Ovary (tissue), 9 donors: ENCODE results near the gene PAGR1. TPM values are rescaled to one million over a fixed set of nuclear protein-coding genes. Genes with fewer than 3 reads are reported as not detected.

Experiments
- DNase-seq, 5 donors: peaks; one replicate each; pipeline ENCODE4 v3.0.0-alpha.2; 2019 to 2020
- H3K27ac ChIP-seq, 2 donors: fragments of 200-600 bp; one replicate each; pipeline versions ENCODE4 v1.5.1 to v1.8.0; 2019 to 2022
- H3K27me3 ChIP-seq: fragments of 200-600 bp; one replicate; pipeline ENCODE4 v1.8.0; 2022
- H3K36me3 ChIP-seq: fragments of 200-600 bp; sonication (generic); one replicate; pipeline ENCODE4 v1.5.1; 2019
- H3K4me1 ChIP-seq: one replicate; pipeline ENCODE4 v1.8.1; 2013; ENCODE audit warnings: mild to moderate bottlenecking, moderate library complexity; ENCODE audit not compliant: insufficient read depth
- H3K4me3 ChIP-seq: fragments of 200-600 bp; sonication (generic); one replicate; pipeline ENCODE4 v1.5.1; 2017
- H3K9me3 ChIP-seq, 2 donors: fragments of 200-600 bp in 1 of 2; sonication (generic) in 1 of 2; one replicate each; pipeline versions ENCODE4 v1.5.1 to v1.8.1; 2013 to 2019; ENCODE audit warnings: mild to moderate bottlenecking in 1 of 2, moderate library complexity in 1 of 2
- CTCF ChIP-seq, 3 donors: fragments of 450-650 bp in 2 of 3; fragments of 200-600 bp in 1 of 3; IDR thresholded peaks; one replicate each; pipeline versions ENCODE4 v1.5.1 to v1.8.0; 2016 to 2022; ENCODE audit warnings: antibody characterized with exemption in 3 of 3, mild to moderate bottlenecking in 1 of 3
- EP300 ChIP-seq: sonication (generic); formaldehyde crosslinking; IDR thresholded peaks from one replicate; pipeline ENCODE4 v1.6.1; 2017; ENCODE audit warnings: antibody characterized with exemption
- POLR2A ChIP-seq: fragments of 450-650 bp; IDR thresholded peaks from one replicate; pipeline ENCODE4 v1.6.1; 2017; ENCODE audit warnings: antibody characterized with exemption, mild to moderate bottlenecking, moderate library complexity
- WGBS, 3 donors: extraction: QIAGEN DNeasy Blood & Tissue Kit in 1 of 3; methylation state at CpG; one replicate each; pipeline versions ENCODE4 v1.1.5 to v1.1.7; 2013 to 2017; 5-methylcytosine and 5-hydroxymethylcytosine counted together
- intact Hi-C, 4 donors: fragments of 100-400 bp; cut with DNase I; formaldehyde crosslinking; loops; one replicate each; pipeline versions ENCODE4 v1.11.0 to v1.15.1; 2022 to 2023
- polyA plus RNA-seq, 2 donors: library from polyadenylated mRNA; stranded (reverse); fragments of 200-250 nt in 1 of 2; fragments of 350-450 nt in 1 of 2; fragmentation: Illumina TruSeq in 1 of 2; extraction: RNeasy Lipid Tissue Mini Kit (QIAGEN cat#74804) in 1 of 2; gene quantifications; one replicate each; pipeline ENCODE4 v1.2.3, GENCODE V29; 2013 to 2014
- total RNA-seq, 7 donors: library from RNA; depleted of rRNA in 2 of 7; stranded (reverse); fragments of >200 nt in 2 of 7; fragmentation: NEBNext Ultra II Directional in 3 of 7; extraction: Animal tissue kit (Norgen Biotek cat#: 25700) in 3 of 7; gene quantifications; one replicate each; pipeline versions ENCODE4 v1.1.0 to v1.2.4, GENCODE V29; 2016 to 2023
- donor health status: DM: no; HTN: no; CAD: no; lungs with moderate emphysema.
- donor health status: DM: no; HTN: no; CAD: no.
- donor health status: Bipolar disorder and iron deficiency.
- donor health status: DM: yes; HTN: yes; CAD: no.
- donor health status: DM: no; HTN: no; CAD: no.
- donor health status: DM: yes; HTN: yes; CAD: no.

Gene PAGR1
- total and polyA plus RNA-seq, 9 donors: 13.9 to 83.6 (median 63.3) TPM

GRCh38 chr16:29809031-29809747 lies 6.8 kb upstream of the PAGR1 start:
- DNase-seq: peak in 4 of 5 donors; percentile 41 to 63 (median 60)
- intact Hi-C loops: loop anchor here in 2 of 4 donors (5.0 to 10.0 kb wide), 2 partner anchors 196 to 198 kb away; no protein-coding TSS in a partner anchor

GRCh38 chr16:29809850-29810698 lies 5.9 kb upstream of the PAGR1 start:
- Histone ChIP-seq H3K4me1 (peaks cover 32% of the 10 kb centered on the region), H3K9me3 (no peaks in the 10 kb centered on the region), H3K27ac (peak overlapping the region; percentile 74 to 89), H3K4me3 (no peak overlapping the region), H3K36me3 (no peaks in the 10 kb centered on the region), H3K27me3 (no peaks in the 10 kb centered on the region)
- peak; percentile 40 to 60 (median 55) for DNase-seq
- 26 to 33% (median 32%) methylated on average over 23 of the region's 23 CpGs for WGBS, 3 donors
- TF ChIP-seq CTCF (IDR thresholded peaks at IDR 0.05): no peak
- no peak for TF ChIP-seq POLR2A
- intact Hi-C loops: loop anchor here in 3 of 4 donors (5.0 to 10.0 kb wide), 4 partner anchors 37 to 197 kb away; no protein-coding TSS in a partner anchor

More at GRCh38 chr16:29809031-29809747, 6.8 kb upstream of the PAGR1 start:
- H3K36me3 ChIP-seq: no peaks in the 10 kb centered on the region
- peaks cover 27% of the 10 kb centered on the region for H3K4me1 ChIP-seq
- H3K27me3 ChIP-seq: no peaks in the 10 kb centered on the region
- H3K9me3 ChIP-seq: no peaks in the 10 kb centered on the region
- H3K27ac ChIP-seq: peak overlapping the region; percentile 74 to 89
- no peak overlapping the region for H3K4me3 ChIP-seq
- 54 to 66% (median 57%) methylated on average over 28 to 31 of the region's 31 CpGs for WGBS, 3 donors
- TF ChIP-seq EP300: no peak
- TF ChIP-seq CTCF (IDR thresholded peaks at IDR 0.05): no peak
- TF ChIP-seq POLR2A: no peak

DNA sequence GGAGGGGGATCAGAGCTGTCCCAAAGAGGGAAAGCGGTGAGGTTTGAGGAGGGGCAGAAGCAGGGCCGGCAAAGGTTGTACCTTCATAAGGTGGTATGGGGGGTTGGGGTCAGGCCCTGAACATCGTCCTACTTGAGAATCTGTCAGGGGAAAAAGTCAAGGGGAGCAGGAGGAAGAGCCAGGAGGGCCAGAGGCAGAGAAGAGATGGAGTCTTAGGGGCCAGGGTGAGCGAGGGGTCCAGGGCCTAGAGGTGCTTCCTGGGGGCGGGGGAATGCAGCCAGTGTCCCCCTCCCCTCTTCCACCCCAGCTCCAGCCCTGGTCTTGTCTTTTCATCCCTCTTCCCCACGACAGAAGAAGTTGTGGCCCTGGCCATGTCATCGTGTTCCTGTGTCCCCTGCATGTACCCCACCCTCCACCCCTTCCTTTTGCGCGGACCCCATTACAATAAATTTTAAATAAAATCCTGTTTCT lies 5.2 kb upstream of the PAGR1 start:
- intact Hi-C loops: loop anchor here in 2 of 4 donors (5.0 kb wide), 3 partner anchors 37 to 197 kb away; no protein-coding TSS in a partner anchor
- H3K27ac ChIP-seq: peak overlapping the region; percentile 36 to 89
- no peaks in the 10 kb centered on the region for H3K36me3 ChIP-seq
- H3K4me1 ChIP-seq: peaks cover 34% of the 10 kb centered on the region
- no peaks in the 10 kb centered on the region for H3K9me3 ChIP-seq
- no peak overlapping the region for H3K4me3 ChIP-seq
- H3K27me3 ChIP-seq: no peaks in the 10 kb centered on the region
- DNase-seq: peak in 1 of 5 donors; percentile 55
- WGBS, 3 donors: 23 to 26% (median 25%) methylated on average over 9 of the region's 9 CpGs
- TF ChIP-seq CTCF (IDR thresholded peaks at IDR 0.05) (no peak), EP300 (no peak), POLR2A (no peak)

DNA sequence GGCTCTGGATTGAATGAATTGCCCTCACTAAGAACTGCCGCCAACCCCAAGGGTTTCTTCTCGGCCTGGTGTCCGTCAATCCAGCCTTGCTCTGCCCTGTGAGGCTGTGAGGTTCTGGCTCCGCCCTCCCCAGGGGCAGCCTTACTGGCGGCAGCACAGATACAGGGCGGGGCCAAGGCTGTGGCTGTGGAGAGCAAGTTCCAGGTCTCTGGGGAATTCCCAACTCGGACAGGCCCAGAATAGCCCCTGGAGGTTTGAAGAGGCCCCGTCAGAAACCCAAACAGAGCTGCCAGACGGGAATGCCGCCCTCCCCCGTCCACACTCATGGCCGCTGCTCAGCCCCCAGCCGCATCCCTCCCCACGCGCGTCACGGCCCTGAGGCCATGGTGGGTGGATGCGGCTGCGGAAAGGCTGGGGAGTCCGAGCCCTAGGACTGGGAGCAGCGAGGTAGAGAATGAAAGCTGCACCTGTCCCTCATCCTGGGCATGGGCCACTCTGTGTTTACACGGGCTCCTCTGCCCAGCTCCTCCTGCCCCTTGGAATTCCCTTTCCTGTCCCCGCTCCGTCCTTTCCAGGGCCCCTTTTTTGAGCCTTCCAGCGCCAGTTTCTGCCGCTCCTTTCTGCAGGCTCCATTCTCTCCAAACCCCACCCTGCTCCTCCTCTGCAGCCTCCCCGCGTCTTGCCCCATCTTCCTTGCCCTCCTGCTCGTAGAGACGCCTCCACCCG lies 4.6 kb upstream of the PAGR1 start:
- TF ChIP-seq CTCF (IDR thresholded peaks at IDR 0.05) (no peak), POLR2A (no peak), EP300 (no peak)
- H3K27ac ChIP-seq: peak overlapping the region; percentile 8 to 89
- H3K9me3 ChIP-seq: no peaks in the 10 kb centered on the region
- intact Hi-C loops: loop anchor here in 2 of 4 donors (5.0 kb wide), 3 partner anchors 36 to 196 kb away; no protein-coding TSS in a partner anchor
- peak overlapping the region; percentile 66 for H3K4me3 ChIP-seq
- peak; percentile 95 to 98 (median 97) for DNase-seq
- H3K36me3 ChIP-seq: no peaks in the 10 kb centered on the region
- no peaks in the 10 kb centered on the region for H3K27me3 ChIP-seq
- 1% methylated on average over 31 of the region's 31 CpGs for WGBS, 3 donors
- peaks cover 34% of the 10 kb centered on the region for H3K4me1 ChIP-seq
